Upper lobe of left lung (tissue), 6 donors: ENCODE measurements around the gene ERC1. TPM values are rescaled to one million over a fixed set of nuclear protein-coding genes. Genes with fewer than 3 reads are reported as not detected.

Experiments
- ATAC-seq, 2 donors: fragments of 200-7000 bp; cut with Tn5 transposase; one replicate each; pipeline ENCODE4 v1.9.1; 2022; ENCODE audit warnings: mild to moderate bottlenecking in 2 of 2, moderate library complexity in 2 of 2; ENCODE audit not compliant: low FRiP score in 2 of 2
- DNase-seq, 2 donors: peaks; one replicate each; pipeline ENCODE4 v3.0.0-alpha.2; 2019 to 2020
- H3K27ac ChIP-seq, 4 donors: fragments of 200-600 bp; sonication (generic); one replicate each; pipeline ENCODE4 v1.5.1; 2016 to 2019
- H3K27me3 ChIP-seq, 4 donors: fragments of 200-600 bp; sonication (generic); one replicate each; pipeline ENCODE4 v1.5.1; 2017 to 2019
- H3K36me3 ChIP-seq, 4 donors: fragments of 200-600 bp; sonication (generic); one replicate each; pipeline ENCODE4 v1.5.1; 2016 to 2019
- H3K4me1 ChIP-seq, 4 donors: fragments of 200-600 bp; sonication (generic); one replicate each; pipeline ENCODE4 v1.5.1; 2018 to 2019
- H3K4me3 ChIP-seq, 4 donors: fragments of 200-600 bp; sonication (generic); one replicate each; pipeline ENCODE4 v1.5.1; 2017 to 2019; ENCODE audit warnings: mild to moderate bottlenecking in 2 of 4, moderate library complexity in 1 of 4
- H3K9me3 ChIP-seq, 4 donors: fragments of 200-600 bp; sonication (generic); one replicate each; pipeline ENCODE4 v1.5.1; 2018 to 2019
- EP300 ChIP-seq, 4 donors: sonication (generic); formaldehyde crosslinking; IDR thresholded peaks; one replicate each; pipeline ENCODE4 v1.5.1; 2017; ENCODE audit warnings: antibody characterized with exemption in 4 of 4, control low read depth in 2 of 4
- POLR2A ChIP-seq, 4 donors: fragments of 450-650 bp; IDR thresholded peaks; one replicate each; pipeline ENCODE4 v1.5.1; 2016 to 2017; ENCODE audit warnings: antibody characterized with exemption in 4 of 4, mild to moderate bottlenecking in 2 of 4
- POLR2AphosphoS5 ChIP-seq, 2 donors: sonication (generic); formaldehyde crosslinking; IDR thresholded peaks; one replicate each; pipeline ENCODE4 v1.5.1; 2017; ENCODE audit warnings: antibody characterized with exemption in 2 of 2
- WGBS, 2 donors: methylation state at CpG; one replicate each; pipeline ENCODE4 v1.1.5; 2017 to 2018; 5-methylcytosine and 5-hydroxymethylcytosine counted together
- total RNA-seq, 6 donors: library from RNA; depleted of rRNA in 4 of 6; stranded (reverse); fragments of >200 nt in 4 of 6; gene quantifications; one replicate each; pipeline versions ENCODE4 v1.1.0 to v1.2.1, GENCODE V29; 2016 to 2021
- TF ChIP-seq, protein P1 (sequence below), 6 experiments: fragments of 450-650 bp in 4 of 6; fragments of 200-600 bp in 2 of 6; sonication (generic) in 2 of 6; IDR thresholded peaks; one replicate each; pipeline ENCODE4 v1.5.1; 2016 to 2019; ENCODE audit warnings: antibody characterized with exemption in 6 of 6
- donor health status: DM: no; HTN: no; CAD: no; lungs with moderate emphysema.
- donor health status: DM: no; HTN: yes; CAD: no; lungs with severe emphysema.

Gene ERC1
- total RNA-seq, 6 donors from 2014 or later = 37.7 to 158 (median 60.1) TPM

DNA sequence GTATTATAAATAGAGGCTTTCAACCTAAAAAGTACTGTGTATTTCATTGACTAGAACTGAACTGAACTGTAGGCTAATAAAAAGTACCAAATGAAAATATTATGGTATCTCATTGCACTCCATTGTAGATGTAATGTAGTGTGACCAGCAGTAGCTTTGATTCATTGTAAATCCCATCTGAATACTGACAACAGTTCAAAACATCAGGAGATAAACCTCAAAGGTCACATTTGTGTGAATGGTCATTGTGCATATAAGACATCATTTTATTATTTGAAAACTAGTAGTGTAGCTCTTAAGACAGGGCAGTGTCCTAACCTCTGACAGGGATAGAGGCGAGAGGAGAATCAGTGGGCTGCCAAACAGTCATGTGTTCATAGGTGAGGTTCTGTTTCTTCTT, 316.8 kb downstream of the ERC1 start:
- 97 to 100% methylated on average over 1 of the region's 1 CpG for WGBS, 2 donors
- TF ChIP-seq, protein P1, sequence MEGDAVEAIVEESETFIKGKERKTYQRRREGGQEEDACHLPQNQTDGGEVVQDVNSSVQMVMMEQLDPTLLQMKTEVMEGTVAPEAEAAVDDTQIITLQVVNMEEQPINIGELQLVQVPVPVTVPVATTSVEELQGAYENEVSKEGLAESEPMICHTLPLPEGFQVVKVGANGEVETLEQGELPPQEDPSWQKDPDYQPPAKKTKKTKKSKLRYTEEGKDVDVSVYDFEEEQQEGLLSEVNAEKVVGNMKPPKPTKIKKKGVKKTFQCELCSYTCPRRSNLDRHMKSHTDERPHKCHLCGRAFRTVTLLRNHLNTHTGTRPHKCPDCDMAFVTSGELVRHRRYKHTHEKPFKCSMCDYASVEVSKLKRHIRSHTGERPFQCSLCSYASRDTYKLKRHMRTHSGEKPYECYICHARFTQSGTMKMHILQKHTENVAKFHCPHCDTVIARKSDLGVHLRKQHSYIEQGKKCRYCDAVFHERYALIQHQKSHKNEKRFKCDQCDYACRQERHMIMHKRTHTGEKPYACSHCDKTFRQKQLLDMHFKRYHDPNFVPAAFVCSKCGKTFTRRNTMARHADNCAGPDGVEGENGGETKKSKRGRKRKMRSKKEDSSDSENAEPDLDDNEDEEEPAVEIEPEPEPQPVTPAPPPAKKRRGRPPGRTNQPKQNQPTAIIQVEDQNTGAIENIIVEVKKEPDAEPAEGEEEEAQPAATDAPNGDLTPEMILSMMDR (IDR thresholded peaks at IDR 0.05) = no peak
- TF ChIP-seq POLR2AphosphoS5 (IDR thresholded peaks at IDR 0.05) (no peak), POLR2A (IDR thresholded peaks at IDR 0.05) (no peak), EP300 (IDR thresholded peaks at IDR 0.05) (no peak)
- no peaks in the 10 kb centered on the region for H3K9me3 ChIP-seq
- H3K36me3 ChIP-seq = no peaks in the 10 kb centered on the region
- H3K4me1 ChIP-seq = peaks cover 10 to 11% (median 10%) of the 10 kb centered on the region in 4 donors
- no peak overlapping the region for H3K27ac ChIP-seq
- no peak for ATAC-seq
- no peak overlapping the region for H3K4me3 ChIP-seq
- no peak for DNase-seq
- H3K27me3 ChIP-seq = no peaks in the 10 kb centered on the region

DNA sequence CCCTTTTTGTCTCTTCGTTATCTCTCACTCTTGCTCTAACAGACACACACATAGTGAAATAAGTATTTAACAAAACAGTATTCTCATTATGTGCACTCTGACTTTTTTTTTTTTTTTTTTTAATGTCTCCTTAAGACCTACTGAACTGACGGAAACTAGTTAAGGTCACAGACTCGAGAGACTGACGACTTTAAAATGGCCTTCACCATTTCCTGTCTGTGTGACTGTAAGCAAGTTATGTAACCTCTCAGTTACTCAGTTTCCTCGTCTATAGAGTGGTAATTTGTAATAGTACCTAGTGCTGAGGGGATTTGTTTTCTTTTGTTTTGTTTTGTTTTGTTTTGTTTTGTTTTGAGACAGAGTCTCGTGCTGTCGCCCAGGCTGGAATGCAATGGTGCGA, 318.6 kb downstream of the ERC1 start:
- 73 to 75% methylated on average over 8 of the region's 8 CpGs for WGBS, 2 donors
- H3K36me3 ChIP-seq = no peaks in the 10 kb centered on the region
- H3K27me3 ChIP-seq = no peaks in the 10 kb centered on the region
- H3K27ac ChIP-seq = no peak overlapping the region
- peaks cover 10 to 11% (median 10%) of the 10 kb centered on the region in 4 donors for H3K4me1 ChIP-seq
- TF ChIP-seq POLR2A (IDR thresholded peaks at IDR 0.05) = no peak
- TF ChIP-seq, protein P1 (IDR thresholded peaks at IDR 0.05) = no peak
- no peak for TF ChIP-seq EP300 (IDR thresholded peaks at IDR 0.05)
- no peak for TF ChIP-seq POLR2AphosphoS5 (IDR thresholded peaks at IDR 0.05)
- H3K9me3 ChIP-seq = no peaks in the 10 kb centered on the region
- H3K4me3 ChIP-seq = no peak overlapping the region
- ATAC-seq = no peak
- no peak for DNase-seq

DNA sequence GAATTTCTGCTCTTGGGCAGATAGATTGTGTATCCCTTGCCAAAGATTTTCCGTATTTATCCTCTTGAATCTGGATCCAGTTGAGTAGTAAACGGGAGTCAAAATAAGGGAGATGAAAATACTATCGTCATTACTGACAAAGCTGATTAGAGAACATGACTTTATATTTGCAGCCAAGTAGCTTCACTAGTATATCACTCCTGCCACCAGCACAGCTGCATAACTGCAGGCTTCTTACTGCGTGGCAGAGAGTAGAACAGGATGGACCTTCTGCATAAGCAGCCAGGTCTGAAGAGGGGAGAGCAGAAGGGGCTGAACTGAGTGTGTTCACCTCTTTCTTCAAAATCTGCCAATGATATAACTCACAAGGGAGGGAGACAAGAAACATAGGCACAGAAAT, 319.6 kb downstream of the ERC1 start:
- H3K27ac ChIP-seq = no peak overlapping the region
- no peaks in the 10 kb centered on the region for H3K27me3 ChIP-seq
- WGBS, 2 donors = 80 to 84% methylated on average over 4 of the region's 4 CpGs
- no peak for DNase-seq
- no peak for ATAC-seq
- TF ChIP-seq POLR2AphosphoS5 (IDR thresholded peaks at IDR 0.05) (no peak), POLR2A (IDR thresholded peaks at IDR 0.05) (no peak), EP300 (IDR thresholded peaks at IDR 0.05) (no peak)
- TF ChIP-seq, protein P1 (IDR thresholded peaks at IDR 0.05) = no peak
- H3K9me3 ChIP-seq = peaks cover 0 to 3% (median 0%) of the 10 kb centered on the region in 4 donors
- H3K4me1 ChIP-seq = peaks cover 4 to 11% (median 6%) of the 10 kb centered on the region in 4 donors
- H3K36me3 ChIP-seq = no peaks in the 10 kb centered on the region
- H3K4me3 ChIP-seq = no peak overlapping the region

DNA sequence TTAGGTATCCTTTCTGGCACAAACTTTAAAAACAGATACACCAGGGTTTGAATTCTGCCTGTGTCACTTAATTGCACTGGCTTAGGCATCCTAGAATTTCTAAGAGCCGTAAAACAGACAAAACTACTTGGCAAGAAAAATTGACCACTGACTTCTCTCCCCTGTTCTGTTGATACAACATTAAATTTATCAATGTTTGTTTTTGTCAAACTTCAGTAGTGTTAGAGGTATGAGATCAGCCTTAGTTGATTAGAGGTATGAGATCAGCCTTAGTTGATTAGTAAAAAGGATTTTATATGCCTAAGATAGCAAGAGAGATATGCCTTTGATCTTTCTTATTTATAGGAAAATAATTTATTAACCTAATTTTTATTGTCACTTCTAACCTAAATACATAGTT, 320.1 kb downstream of the ERC1 start:
- 78 to 85% methylated on average over 1 of the region's 1 CpG for WGBS, 2 donors
- no peaks in the 10 kb centered on the region for H3K36me3 ChIP-seq
- TF ChIP-seq, protein P1 (IDR thresholded peaks at IDR 0.05) = no peak
- TF ChIP-seq POLR2AphosphoS5 (IDR thresholded peaks at IDR 0.05) (no peak), POLR2A (IDR thresholded peaks at IDR 0.05) (no peak), EP300 (IDR thresholded peaks at IDR 0.05) (no peak)
- peaks cover 0 to 3% (median 0%) of the 10 kb centered on the region in 4 donors for H3K9me3 ChIP-seq
- H3K4me1 ChIP-seq = peaks cover 0 to 7% (median 2%) of the 10 kb centered on the region in 4 donors
- H3K27ac ChIP-seq = no peak overlapping the region
- no peak overlapping the region for H3K4me3 ChIP-seq
- H3K27me3 ChIP-seq = no peaks in the 10 kb centered on the region
- DNase-seq = no peak
- no peak for ATAC-seq

DNA sequence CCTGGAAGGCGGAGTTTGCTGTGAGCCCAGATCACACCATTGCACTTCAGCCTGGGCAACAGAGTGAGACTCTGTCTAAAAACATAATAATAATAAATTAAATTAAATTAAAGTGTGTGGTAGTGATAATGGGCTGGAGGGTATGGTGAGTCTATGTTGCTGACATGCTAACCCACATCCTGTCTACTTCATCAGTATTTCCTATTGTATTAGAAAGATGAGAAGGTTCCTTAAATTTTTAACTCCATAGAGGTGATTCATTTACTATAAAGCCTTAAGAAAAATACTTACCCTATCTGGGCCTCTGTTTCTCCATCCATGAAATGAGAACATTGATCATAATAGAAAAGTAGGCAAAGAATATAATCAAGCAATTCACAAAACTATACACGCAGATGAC, 322.9 kb downstream of the ERC1 start:
- Histone ChIP-seq H3K27ac (no peak overlapping the region), H3K27me3 (no peaks in the 10 kb centered on the region), H3K4me1 (peaks cover 0 to 11% (median 9%) of the 10 kb centered on the region in 4 donors), H3K9me3 (peaks cover 0 to 3% (median 0%) of the 10 kb centered on the region in 4 donors), H3K4me3 (no peak overlapping the region), H3K36me3 (no peaks in the 10 kb centered on the region)
- 93 to 96% methylated on average over 2 of the region's 2 CpGs for WGBS, 2 donors
- ATAC-seq (no peak), DNase-seq (no peak)
- no peak for TF ChIP-seq EP300 (IDR thresholded peaks at IDR 0.05)
- TF ChIP-seq, protein P1 (IDR thresholded peaks at IDR 0.05) = no peak
- TF ChIP-seq POLR2A (IDR thresholded peaks at IDR 0.05) = no peak
- TF ChIP-seq POLR2AphosphoS5 (IDR thresholded peaks at IDR 0.05) = no peak
